ENCODE data around the gene ERC1.

DNA sequence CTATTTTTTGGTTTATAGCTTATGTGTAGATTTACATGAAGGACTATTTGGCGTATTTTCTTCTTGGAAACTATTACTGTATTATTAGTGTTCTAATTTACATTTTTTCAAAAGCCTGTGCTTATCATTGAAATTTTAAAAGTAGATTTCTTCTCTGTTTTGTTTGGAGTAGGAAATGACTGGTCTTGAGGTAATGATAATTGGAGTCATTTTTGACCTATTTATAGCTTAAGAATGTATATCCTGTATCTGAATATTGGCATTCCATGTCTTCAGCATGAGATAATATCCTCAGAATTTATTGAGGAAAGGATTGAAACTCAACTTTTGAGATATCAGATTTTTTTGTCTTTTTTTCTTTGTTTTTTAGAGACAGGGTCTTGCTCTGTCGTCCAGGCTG, 193.4 kb downstream of the ERC1 start:
- TF ChIP-seq, protein P1, sequence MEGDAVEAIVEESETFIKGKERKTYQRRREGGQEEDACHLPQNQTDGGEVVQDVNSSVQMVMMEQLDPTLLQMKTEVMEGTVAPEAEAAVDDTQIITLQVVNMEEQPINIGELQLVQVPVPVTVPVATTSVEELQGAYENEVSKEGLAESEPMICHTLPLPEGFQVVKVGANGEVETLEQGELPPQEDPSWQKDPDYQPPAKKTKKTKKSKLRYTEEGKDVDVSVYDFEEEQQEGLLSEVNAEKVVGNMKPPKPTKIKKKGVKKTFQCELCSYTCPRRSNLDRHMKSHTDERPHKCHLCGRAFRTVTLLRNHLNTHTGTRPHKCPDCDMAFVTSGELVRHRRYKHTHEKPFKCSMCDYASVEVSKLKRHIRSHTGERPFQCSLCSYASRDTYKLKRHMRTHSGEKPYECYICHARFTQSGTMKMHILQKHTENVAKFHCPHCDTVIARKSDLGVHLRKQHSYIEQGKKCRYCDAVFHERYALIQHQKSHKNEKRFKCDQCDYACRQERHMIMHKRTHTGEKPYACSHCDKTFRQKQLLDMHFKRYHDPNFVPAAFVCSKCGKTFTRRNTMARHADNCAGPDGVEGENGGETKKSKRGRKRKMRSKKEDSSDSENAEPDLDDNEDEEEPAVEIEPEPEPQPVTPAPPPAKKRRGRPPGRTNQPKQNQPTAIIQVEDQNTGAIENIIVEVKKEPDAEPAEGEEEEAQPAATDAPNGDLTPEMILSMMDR (IDR thresholded peaks at IDR 0.05): no peak
- no peak for TF ChIP-seq POLR2AphosphoS5 (IDR thresholded peaks at IDR 0.05; ENCODE audit: insufficient read depth in 1 of 2, low read depth in 1 of 2)

Data from vagina (tissue), 2 donors.